H1 (cell line): Measurements from ENCODE around the gene TJP2. TPM values are rescaled to one million over a fixed set of nuclear protein-coding genes. Genes with fewer than 3 reads are reported as not detected.

ENCODE experiments used
- CEBPB ChIP-seq: IDR thresholded peaks from 2 replicates; pipeline ENCODE4 v1.6.1; 2012; ENCODE audit warnings: low read depth, low read length
- CHD1 ChIP-seq: IDR thresholded peaks from 2 replicates; pipeline ENCODE4 v1.6.1; 2012; ENCODE audit warnings: low read depth, low read length, improper control_type of control experiment
- CTBP2 ChIP-seq: IDR thresholded peaks from 2 replicates; pipeline ENCODE4 v1.7.0; 2011; ENCODE audit warnings: borderline replicate concordance, mild to moderate bottlenecking, moderate library complexity, mixed read lengths, low read length; ENCODE audit not compliant: insufficient read depth, insufficient read length
- EZH2 ChIP-seq: fragments of 200-600 bp; sonication (generic); IDR thresholded peaks from 2 replicates; pipeline ENCODE4 v1.7.1; 2012; ENCODE audit warnings: low read depth, mild to moderate bottlenecking, moderate library complexity, low read length, inconsistent platforms; ENCODE audit not compliant: severe bottlenecking
- HDAC2 ChIP-seq, 2 experiments: fragments of 300-600 bp in 1 of 2; sonication (generic) in 1 of 2; IDR thresholded peaks; 2 replicates each; pipeline ENCODE4 v1.6.1; 2011 to 2012; ENCODE audit warnings: low read depth in 2 of 2, low read length in 2 of 2, mild to moderate bottlenecking in 2 of 2, moderate library complexity in 2 of 2, borderline replicate concordance in 1 of 2, inconsistent platforms in 1 of 2
- JUND ChIP-seq: IDR thresholded peaks from 2 replicates; pipeline ENCODE4 v1.6.1; 2011; ENCODE audit warnings: mild to moderate bottlenecking, improper control_type of control experiment, low read length
- KDM4A ChIP-seq: IDR thresholded peaks from one replicate; pipeline ENCODE4 v1.7.1; 2012; ENCODE audit warnings: low read depth, mild to moderate bottlenecking, moderate library complexity, low read length, inconsistent platforms; ENCODE audit not compliant: severe bottlenecking
- POLR2A ChIP-seq, 2 experiments: IDR thresholded peaks; 1 replicate in 1 of 2; 2 replicates in 1 of 2; pipeline ENCODE4 v1.6.1; 2011; ENCODE audit warnings: low read depth in 2 of 2, low read length in 2 of 2, mild to moderate bottlenecking in 2 of 2; ENCODE audit errors: control extremely low read depth in 1 of 2
- POLR2AphosphoS5 ChIP-seq: IDR thresholded peaks from 2 replicates; pipeline ENCODE4 v1.6.1; 2011; ENCODE audit warnings: low read depth, low read length
- RBBP5 ChIP-seq: IDR thresholded peaks from 2 replicates; pipeline ENCODE4 v1.7.1; 2012; ENCODE audit warnings: low read depth, mild to moderate bottlenecking, inconsistent platforms, low read length, moderate library complexity, borderline replicate concordance
- TCF12 ChIP-seq: IDR thresholded peaks from 2 replicates; pipeline ENCODE4 v1.6.1; 2011; ENCODE audit warnings: low read depth, mild to moderate bottlenecking, low read length
- polyA plus RNA-seq, 7 experiments: library from polyadenylated mRNA; depleted of rRNA in 3 of 7; stranded (reverse) in 5 of 7; unstranded in 2 of 7; fragments of >200 nt in 5 of 7; fragments of 200-250 nt in 2 of 7; gene quantifications; 1 replicate in 5 of 7; 2 replicates in 1 of 7; 4 replicates in 1 of 7; pipeline versions ENCODE4 v1.2.1 to v1.2.3, GENCODE V29; 2011 to 2013; ENCODE audit warnings: missing spikeins in 2 of 7, mixed read lengths in 2 of 7
- total RNA-seq: library from RNA; stranded (reverse); fragmentation: NEBNext Ultra II Directional; extraction: Animal tissue kit (Norgen Biotek cat#: 25700); gene quantifications from 2 replicates; pipeline ENCODE4 v1.2.1, GENCODE V29; 2021
- TF ChIP-seq, protein P1 (sequence below): fragments of 300-600 bp; sonication (generic); IDR thresholded peaks from 2 replicates; pipeline ENCODE4 v1.7.1; 2012; ENCODE audit warnings: low read length, moderate library complexity, mild to moderate bottlenecking, inconsistent platforms; ENCODE audit not compliant: insufficient replicate concordance

The TJP2 gene
- total and polyA plus RNA-seq, 2 of the 8 experiments (the other 6 are each of a cell fraction or from before 2014, with no cell fraction given) = 54.9 to 137 TPM

DNA sequence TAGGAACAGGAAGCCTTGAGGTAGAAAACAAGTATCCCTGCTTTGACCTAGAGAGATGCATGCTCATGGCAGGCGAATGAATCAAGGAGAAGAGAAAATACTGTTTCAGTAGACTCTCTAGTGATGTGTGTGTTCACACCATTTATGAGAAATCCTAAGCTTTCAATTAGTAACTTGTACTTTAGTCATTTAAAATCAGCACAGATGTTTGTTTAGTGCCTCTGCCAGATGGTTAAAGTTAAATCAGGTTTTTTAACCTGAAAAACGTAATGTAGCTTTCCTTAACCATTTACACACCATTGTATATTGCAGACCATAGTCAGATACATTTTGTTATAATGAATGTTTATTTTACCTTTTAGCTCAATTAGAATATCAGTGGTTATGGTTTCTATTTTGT, 5.0 kb downstream of the TJP2 start (continued):
- TF ChIP-seq, protein P1, sequence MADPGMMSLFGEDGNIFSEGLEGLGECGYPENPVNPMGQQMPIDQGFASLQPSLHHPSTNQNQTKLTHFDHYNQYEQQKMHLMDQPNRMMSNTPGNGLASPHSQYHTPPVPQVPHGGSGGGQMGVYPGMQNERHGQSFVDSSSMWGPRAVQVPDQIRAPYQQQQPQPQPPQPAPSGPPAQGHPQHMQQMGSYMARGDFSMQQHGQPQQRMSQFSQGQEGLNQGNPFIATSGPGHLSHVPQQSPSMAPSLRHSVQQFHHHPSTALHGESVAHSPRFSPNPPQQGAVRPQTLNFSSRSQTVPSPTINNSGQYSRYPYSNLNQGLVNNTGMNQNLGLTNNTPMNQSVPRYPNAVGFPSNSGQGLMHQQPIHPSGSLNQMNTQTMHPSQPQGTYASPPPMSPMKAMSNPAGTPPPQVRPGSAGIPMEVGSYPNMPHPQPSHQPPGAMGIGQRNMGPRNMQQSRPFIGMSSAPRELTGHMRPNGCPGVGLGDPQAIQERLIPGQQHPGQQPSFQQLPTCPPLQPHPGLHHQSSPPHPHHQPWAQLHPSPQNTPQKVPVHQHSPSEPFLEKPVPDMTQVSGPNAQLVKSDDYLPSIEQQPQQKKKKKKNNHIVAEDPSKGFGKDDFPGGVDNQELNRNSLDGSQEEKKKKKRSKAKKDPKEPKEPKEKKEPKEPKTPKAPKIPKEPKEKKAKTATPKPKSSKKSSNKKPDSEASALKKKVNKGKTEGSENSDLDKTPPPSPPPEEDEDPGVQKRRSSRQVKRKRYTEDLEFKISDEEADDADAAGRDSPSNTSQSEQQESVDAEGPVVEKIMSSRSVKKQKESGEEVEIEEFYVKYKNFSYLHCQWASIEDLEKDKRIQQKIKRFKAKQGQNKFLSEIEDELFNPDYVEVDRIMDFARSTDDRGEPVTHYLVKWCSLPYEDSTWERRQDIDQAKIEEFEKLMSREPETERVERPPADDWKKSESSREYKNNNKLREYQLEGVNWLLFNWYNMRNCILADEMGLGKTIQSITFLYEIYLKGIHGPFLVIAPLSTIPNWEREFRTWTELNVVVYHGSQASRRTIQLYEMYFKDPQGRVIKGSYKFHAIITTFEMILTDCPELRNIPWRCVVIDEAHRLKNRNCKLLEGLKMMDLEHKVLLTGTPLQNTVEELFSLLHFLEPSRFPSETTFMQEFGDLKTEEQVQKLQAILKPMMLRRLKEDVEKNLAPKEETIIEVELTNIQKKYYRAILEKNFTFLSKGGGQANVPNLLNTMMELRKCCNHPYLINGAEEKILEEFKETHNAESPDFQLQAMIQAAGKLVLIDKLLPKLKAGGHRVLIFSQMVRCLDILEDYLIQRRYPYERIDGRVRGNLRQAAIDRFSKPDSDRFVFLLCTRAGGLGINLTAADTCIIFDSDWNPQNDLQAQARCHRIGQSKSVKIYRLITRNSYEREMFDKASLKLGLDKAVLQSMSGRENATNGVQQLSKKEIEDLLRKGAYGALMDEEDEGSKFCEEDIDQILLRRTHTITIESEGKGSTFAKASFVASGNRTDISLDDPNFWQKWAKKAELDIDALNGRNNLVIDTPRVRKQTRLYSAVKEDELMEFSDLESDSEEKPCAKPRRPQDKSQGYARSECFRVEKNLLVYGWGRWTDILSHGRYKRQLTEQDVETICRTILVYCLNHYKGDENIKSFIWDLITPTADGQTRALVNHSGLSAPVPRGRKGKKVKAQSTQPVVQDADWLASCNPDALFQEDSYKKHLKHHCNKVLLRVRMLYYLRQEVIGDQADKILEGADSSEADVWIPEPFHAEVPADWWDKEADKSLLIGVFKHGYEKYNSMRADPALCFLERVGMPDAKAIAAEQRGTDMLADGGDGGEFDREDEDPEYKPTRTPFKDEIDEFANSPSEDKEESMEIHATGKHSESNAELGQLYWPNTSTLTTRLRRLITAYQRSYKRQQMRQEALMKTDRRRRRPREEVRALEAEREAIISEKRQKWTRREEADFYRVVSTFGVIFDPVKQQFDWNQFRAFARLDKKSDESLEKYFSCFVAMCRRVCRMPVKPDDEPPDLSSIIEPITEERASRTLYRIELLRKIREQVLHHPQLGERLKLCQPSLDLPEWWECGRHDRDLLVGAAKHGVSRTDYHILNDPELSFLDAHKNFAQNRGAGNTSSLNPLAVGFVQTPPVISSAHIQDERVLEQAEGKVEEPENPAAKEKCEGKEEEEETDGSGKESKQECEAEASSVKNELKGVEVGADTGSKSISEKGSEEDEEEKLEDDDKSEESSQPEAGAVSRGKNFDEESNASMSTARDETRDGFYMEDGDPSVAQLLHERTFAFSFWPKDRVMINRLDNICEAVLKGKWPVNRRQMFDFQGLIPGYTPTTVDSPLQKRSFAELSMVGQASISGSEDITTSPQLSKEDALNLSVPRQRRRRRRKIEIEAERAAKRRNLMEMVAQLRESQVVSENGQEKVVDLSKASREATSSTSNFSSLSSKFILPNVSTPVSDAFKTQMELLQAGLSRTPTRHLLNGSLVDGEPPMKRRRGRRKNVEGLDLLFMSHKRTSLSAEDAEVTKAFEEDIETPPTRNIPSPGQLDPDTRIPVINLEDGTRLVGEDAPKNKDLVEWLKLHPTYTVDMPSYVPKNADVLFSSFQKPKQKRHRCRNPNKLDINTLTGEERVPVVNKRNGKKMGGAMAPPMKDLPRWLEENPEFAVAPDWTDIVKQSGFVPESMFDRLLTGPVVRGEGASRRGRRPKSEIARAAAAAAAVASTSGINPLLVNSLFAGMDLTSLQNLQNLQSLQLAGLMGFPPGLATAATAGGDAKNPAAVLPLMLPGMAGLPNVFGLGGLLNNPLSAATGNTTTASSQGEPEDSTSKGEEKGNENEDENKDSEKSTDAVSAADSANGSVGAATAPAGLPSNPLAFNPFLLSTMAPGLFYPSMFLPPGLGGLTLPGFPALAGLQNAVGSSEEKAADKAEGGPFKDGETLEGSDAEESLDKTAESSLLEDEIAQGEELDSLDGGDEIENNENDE = no peak
- TF ChIP-seq RBBP5 = no peak
- no peak for TF ChIP-seq EZH2
- TF ChIP-seq POLR2A (IDR thresholded peaks at IDR 0.05; ENCODE audit: control extremely low read depth in 1 of 2, low read depth in 2 of 2, low read length in 2 of 2) = no peak
- TF ChIP-seq JUND = no peak
- TF ChIP-seq POLR2AphosphoS5 = no peak
- no peak for TF ChIP-seq CHD1
- TF ChIP-seq CEBPB = no peak
- TF ChIP-seq CTBP2 = no peak
- no peak for TF ChIP-seq KDM4A
- TF ChIP-seq TCF12 = no peak
- TF ChIP-seq HDAC2 (IDR thresholded peaks at IDR 0.05; ENCODE audit: borderline replicate concordance in 1 of 2, low read depth in 2 of 2, low read length in 2 of 2) = no peak
